Activated CD4-positive, CD25-positive, alpha-beta regulatory T cell (primary cell): ENCODE measurements around the gene CRIM1.

Source experiments
- DNase-seq, 4 experiments: peaks; one replicate each; lab custom pipeline; 2025; lab: John Stamatoyannopoulos, UW

The CRIM1 gene

GRCh38 chr2:36482576-36483214 lies 127.1 kb downstream of the CRIM1 start:
- DNase-seq: no peak

- DNase-seq: no peak
Measured at GRCh38 chr2:36483290-36483689, 127.7 kb downstream of the CRIM1 start.

GRCh38 chr2:36484454-36484853 lies 128.9 kb downstream of the CRIM1 start:
- DNase-seq: no peak

- DNase-seq: no peak
Measured at GRCh38 chr2:36485521-36485920, 129.9 kb downstream of the CRIM1 start.

GRCh38 chr2:36486521-36487044 lies 131.0 kb downstream of the CRIM1 start:
- DNase-seq: no peak

GRCh38 chr2:36487947-36488346 lies 132.4 kb downstream of the CRIM1 start:
- DNase-seq: no peak

- DNase-seq: no peak
Measured at GRCh38 chr2:36489281-36489680, 133.7 kb downstream of the CRIM1 start.

GRCh38 chr2:36490749-36491148 lies 135.2 kb downstream of the CRIM1 start:
- no peak for DNase-seq

- DNase-seq: no peak
Measured at GRCh38 chr2:36492216-36492945, 136.8 kb downstream of the CRIM1 start.

GRCh38 chr2:36493306-36493705 lies 137.7 kb downstream of the CRIM1 start:
- DNase-seq: no peak

GRCh38 chr2:36497570-36498163 lies 142.1 kb downstream of the CRIM1 start:
- no peak for DNase-seq

GRCh38 chr2:36499128-36499820 lies 143.7 kb downstream of the CRIM1 start:
- no peak for DNase-seq

GRCh38 chr2:36500072-36500471 lies 144.5 kb downstream of the CRIM1 start:
- DNase-seq: no peak

GRCh38 chr2:36502081-36502480 lies 146.5 kb downstream of the CRIM1 start:
- no peak for DNase-seq

GRCh38 chr2:36507408-36507812 lies 151.8 kb downstream of the CRIM1 start:
- DNase-seq: no peak

- DNase-seq: no peak
Measured at GRCh38 chr2:36509075-36509474, 153.5 kb downstream of the CRIM1 start.

- no peak for DNase-seq
Measured at GRCh38 chr2:36511858-36512603, 156.5 kb downstream of the CRIM1 start.

GRCh38 chr2:36512705-36513104 lies 157.1 kb downstream of the CRIM1 start:
- no peak for DNase-seq

- no peak for DNase-seq
Measured at GRCh38 chr2:36513661-36514060, 158.1 kb downstream of the CRIM1 start.

GRCh38 chr2:36515538-36515937 lies 160.0 kb downstream of the CRIM1 start:
- DNase-seq: no peak

- DNase-seq: no peak
Measured at GRCh38 chr2:36516136-36516870, 160.7 kb downstream of the CRIM1 start.
